Neural progenitor cell (in vitro differentiated cells): ENCODE measurements around the gene HOXA10. TPM values are rescaled to one million over a fixed set of nuclear protein-coding genes. Genes with fewer than 3 reads are reported as not detected.

Experiments
- DNase-seq: peaks from one replicate; pipeline ENCODE4 v3.0.0-alpha.2; 2016; ENCODE audit warnings: low spot score
- H2AFZ ChIP-seq: fragments of 200-600 bp; sonication (generic); replicated peaks from 2 replicates; pipeline ENCODE4 v1.6.1; 2016; ENCODE audit warnings: antibody characterized with exemption
- H3F3A ChIP-seq: fragments of 200-600 bp; sonication (generic); 2 replicates; pipeline ENCODE4 v1.6.1; 2016; ENCODE audit warnings: antibody characterized with exemption, low read depth
- H3K27ac ChIP-seq: fragments of 200-600 bp; sonication (generic); 2 replicates; pipeline ENCODE4 v1.5.1; 2016; ENCODE audit warnings: mild to moderate bottlenecking
- H3K27me3 ChIP-seq: fragments of 200-600 bp; sonication (generic); 2 replicates; pipeline ENCODE4 v1.6.1; 2016; ENCODE audit warnings: mild to moderate bottlenecking, moderate library complexity
- H3K36me3 ChIP-seq: fragments of 200-600 bp; sonication (generic); 2 replicates; pipeline ENCODE4 v1.5.1; 2016
- H3K4me1 ChIP-seq: fragments of 200-600 bp; sonication (generic); 2 replicates; pipeline ENCODE4 v1.6.1; 2016; ENCODE audit warnings: mixed run types
- H3K4me2 ChIP-seq: fragments of 200-600 bp; sonication (generic); 2 replicates; pipeline ENCODE4 v1.6.1; 2016
- H3K4me3 ChIP-seq: fragments of 200-600 bp; sonication (generic); 2 replicates; pipeline ENCODE4 v1.5.1; 2016
- H3K79me2 ChIP-seq: fragments of 200-600 bp; sonication (generic); 2 replicates; pipeline ENCODE4 v1.6.1; 2016; ENCODE audit warnings: low read depth
- H3K9ac ChIP-seq: fragments of 200-600 bp; sonication (generic); 2 replicates; pipeline ENCODE4 v1.6.1; 2016
- H3K9me3 ChIP-seq: fragments of 200-600 bp; sonication (generic); 2 replicates; pipeline ENCODE4 v1.5.1; 2016; ENCODE audit warnings: low read depth
- H4K20me1 ChIP-seq: fragments of 200-600 bp; sonication (generic); 2 replicates; pipeline ENCODE4 v1.6.1; 2016; ENCODE audit warnings: low read depth
- H3K27ac Mint-ChIP-seq: 3 replicates; pipeline ENCODE4 v1.8.0; 2021; ENCODE audit warnings: mixed read lengths
- H3K27me3 Mint-ChIP-seq: 2 replicates; pipeline ENCODE4 v1.8.0; 2022; ENCODE audit warnings: low read depth, mild to moderate bottlenecking, inconsistent platforms, moderate library complexity, mixed read lengths; ENCODE audit not compliant: insufficient read depth
- H3K36me3 Mint-ChIP-seq: 3 replicates; pipeline ENCODE4 v1.8.0; 2021; ENCODE audit warnings: mixed read lengths
- H3K4me1 Mint-ChIP-seq: 3 replicates; pipeline ENCODE4 v1.8.0; 2021; ENCODE audit warnings: mixed read lengths
- H3K4me3 Mint-ChIP-seq: 3 replicates; pipeline ENCODE4 v1.8.0; 2021; ENCODE audit warnings: mild to moderate bottlenecking, moderate library complexity, mixed read lengths
- H3K9me3 Mint-ChIP-seq: 3 replicates; pipeline ENCODE4 v1.8.0; 2020; ENCODE audit warnings: mixed read lengths
- EZH2 ChIP-seq: fragments of 200-600 bp; sonication (generic); IDR thresholded peaks from 2 replicates; pipeline ENCODE4 v1.6.1; 2017; ENCODE audit warnings: antibody characterized with exemption, mild to moderate bottlenecking, moderate library complexity
- EZH2phosphoT487 ChIP-seq: fragments of 200-600 bp; sonication (generic); IDR thresholded peaks from 2 replicates; pipeline ENCODE4 v1.6.1; 2017; ENCODE audit warnings: antibody characterized with exemption
- total RNA-seq: library from RNA; depleted of rRNA; stranded (reverse); fragments of >200 nt; gene quantifications from 2 replicates; pipeline ENCODE4 v1.2.3, GENCODE V29; 2015; ENCODE audit warnings: low replicate concordance
- TF ChIP-seq, protein P1 (sequence below): fragments of 200-600 bp; sonication (generic); IDR thresholded peaks from 2 replicates; pipeline ENCODE4 v1.5.1; 2017; ENCODE audit warnings: antibody characterized with exemption, mild to moderate bottlenecking

Gene HOXA10
- total RNA-seq, 1 donor from 2014 or later, result not detected

DNA sequence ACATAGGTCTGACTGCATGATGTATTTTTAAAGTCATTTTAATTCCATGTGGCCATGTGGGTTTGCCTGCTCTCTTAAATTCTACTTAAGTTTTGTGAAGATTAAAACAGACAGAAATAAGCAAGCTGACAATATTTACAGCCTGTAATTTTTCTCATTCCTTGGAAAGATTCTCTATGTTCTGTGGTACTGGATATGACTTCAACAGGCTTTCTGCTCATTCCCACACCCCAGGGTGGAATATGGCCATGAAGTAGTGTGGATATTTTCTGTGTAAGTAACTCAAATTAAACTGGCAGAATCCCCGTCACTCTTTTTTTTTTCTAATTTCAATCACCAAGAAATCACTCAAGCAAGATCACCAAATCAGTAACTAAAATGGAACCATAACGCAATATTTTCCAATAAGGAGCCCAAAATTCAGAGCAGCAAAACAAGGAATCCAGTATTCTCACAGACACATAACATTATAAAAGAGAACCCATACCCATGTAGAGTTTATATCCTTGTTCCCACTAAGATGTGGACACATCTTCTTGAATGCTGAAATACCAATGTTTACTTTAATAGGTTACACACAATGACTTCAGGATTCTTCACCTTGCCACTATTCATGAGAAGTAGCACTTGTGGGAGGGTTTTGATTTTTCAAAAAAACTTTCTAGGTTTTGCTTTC is 36.3 kb downstream of the HOXA10 start:
- Histone ChIP-seq H3K79me2 (no peaks in the 10 kb centered on the region), H3K4me2 (no peak overlapping the region), H3K4me1 (peaks cover 2% of the 10 kb centered on the region), H3K9me3 (no peaks in the 10 kb centered on the region), H2AFZ (no peak overlapping the region), H3K27me3 (peaks cover 100% of the 10 kb centered on the region), H3K9ac (no peak overlapping the region), H4K20me1 (peaks cover 93% of the 10 kb centered on the region), H3F3A (no peaks in the 10 kb centered on the region), H3K27ac (no peak overlapping the region), H3K36me3 (no peaks in the 10 kb centered on the region), H3K4me3 (no peak overlapping the region)
- no peak overlapping the region for H3K4me3 Mint-ChIP-seq
- no peak overlapping the region for H3K27ac Mint-ChIP-seq
- TF ChIP-seq EZH2phosphoT487 (no peak), EZH2 (no peak)
- TF ChIP-seq, protein P1, sequence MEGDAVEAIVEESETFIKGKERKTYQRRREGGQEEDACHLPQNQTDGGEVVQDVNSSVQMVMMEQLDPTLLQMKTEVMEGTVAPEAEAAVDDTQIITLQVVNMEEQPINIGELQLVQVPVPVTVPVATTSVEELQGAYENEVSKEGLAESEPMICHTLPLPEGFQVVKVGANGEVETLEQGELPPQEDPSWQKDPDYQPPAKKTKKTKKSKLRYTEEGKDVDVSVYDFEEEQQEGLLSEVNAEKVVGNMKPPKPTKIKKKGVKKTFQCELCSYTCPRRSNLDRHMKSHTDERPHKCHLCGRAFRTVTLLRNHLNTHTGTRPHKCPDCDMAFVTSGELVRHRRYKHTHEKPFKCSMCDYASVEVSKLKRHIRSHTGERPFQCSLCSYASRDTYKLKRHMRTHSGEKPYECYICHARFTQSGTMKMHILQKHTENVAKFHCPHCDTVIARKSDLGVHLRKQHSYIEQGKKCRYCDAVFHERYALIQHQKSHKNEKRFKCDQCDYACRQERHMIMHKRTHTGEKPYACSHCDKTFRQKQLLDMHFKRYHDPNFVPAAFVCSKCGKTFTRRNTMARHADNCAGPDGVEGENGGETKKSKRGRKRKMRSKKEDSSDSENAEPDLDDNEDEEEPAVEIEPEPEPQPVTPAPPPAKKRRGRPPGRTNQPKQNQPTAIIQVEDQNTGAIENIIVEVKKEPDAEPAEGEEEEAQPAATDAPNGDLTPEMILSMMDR, result no peak
- peaks cover 16% of the 10 kb centered on the region for H3K9me3 Mint-ChIP-seq
- peaks cover 4% of the 10 kb centered on the region for H3K4me1 Mint-ChIP-seq
- peaks cover 95% of the 10 kb centered on the region for H3K27me3 Mint-ChIP-seq
- no peak for DNase-seq
- peaks cover 2% of the 10 kb centered on the region for H3K36me3 Mint-ChIP-seq

DNA sequence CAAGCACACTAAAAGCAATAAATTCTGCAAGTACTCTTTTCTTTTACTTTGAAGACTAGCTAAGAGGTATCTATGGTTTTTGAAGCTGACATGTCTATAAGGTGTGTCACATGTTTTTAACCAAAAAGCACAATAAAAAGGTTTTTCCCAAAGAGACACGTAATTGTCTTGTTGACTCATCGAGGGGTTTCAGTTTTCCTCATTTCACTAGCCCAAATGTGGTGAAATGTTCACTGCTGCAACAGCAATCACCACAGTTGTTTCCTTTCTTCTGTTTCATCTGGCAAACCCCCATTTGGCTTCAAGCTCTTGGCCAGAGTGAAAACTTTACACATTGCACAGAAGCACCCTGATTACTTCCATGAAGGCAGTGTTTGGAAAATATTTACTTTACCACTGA is 39.7 kb downstream of the HOXA10 start:
- Mint-ChIP-seq H3K4me1 (no peaks in the 10 kb centered on the region), H3K27me3 (peaks cover 83% of the 10 kb centered on the region), H3K27ac (no peak overlapping the region), H3K9me3 (peaks cover 15% of the 10 kb centered on the region), H3K36me3 (peaks cover 2% of the 10 kb centered on the region), H3K4me3 (no peak overlapping the region)
- H3K4me2 ChIP-seq, result no peak overlapping the region
- no peak overlapping the region for H2AFZ ChIP-seq
- H3K4me1 ChIP-seq, result peaks cover under 1% of the 10 kb centered on the region
- H3K4me3 ChIP-seq, result no peak overlapping the region
- peaks cover 100% of the 10 kb centered on the region for H3K27me3 ChIP-seq
- no peaks in the 10 kb centered on the region for H3F3A ChIP-seq
- no peaks in the 10 kb centered on the region for H3K79me2 ChIP-seq
- no peak for DNase-seq
- TF ChIP-seq EZH2phosphoT487 (no peak), EZH2 (no peak)
- TF ChIP-seq, protein P1, result no peak
- no peaks in the 10 kb centered on the region for H3K9me3 ChIP-seq
- H4K20me1 ChIP-seq, result peaks cover 81% of the 10 kb centered on the region
- H3K36me3 ChIP-seq, result no peaks in the 10 kb centered on the region
- H3K27ac ChIP-seq, result no peak overlapping the region
- H3K9ac ChIP-seq, result no peak overlapping the region

DNA sequence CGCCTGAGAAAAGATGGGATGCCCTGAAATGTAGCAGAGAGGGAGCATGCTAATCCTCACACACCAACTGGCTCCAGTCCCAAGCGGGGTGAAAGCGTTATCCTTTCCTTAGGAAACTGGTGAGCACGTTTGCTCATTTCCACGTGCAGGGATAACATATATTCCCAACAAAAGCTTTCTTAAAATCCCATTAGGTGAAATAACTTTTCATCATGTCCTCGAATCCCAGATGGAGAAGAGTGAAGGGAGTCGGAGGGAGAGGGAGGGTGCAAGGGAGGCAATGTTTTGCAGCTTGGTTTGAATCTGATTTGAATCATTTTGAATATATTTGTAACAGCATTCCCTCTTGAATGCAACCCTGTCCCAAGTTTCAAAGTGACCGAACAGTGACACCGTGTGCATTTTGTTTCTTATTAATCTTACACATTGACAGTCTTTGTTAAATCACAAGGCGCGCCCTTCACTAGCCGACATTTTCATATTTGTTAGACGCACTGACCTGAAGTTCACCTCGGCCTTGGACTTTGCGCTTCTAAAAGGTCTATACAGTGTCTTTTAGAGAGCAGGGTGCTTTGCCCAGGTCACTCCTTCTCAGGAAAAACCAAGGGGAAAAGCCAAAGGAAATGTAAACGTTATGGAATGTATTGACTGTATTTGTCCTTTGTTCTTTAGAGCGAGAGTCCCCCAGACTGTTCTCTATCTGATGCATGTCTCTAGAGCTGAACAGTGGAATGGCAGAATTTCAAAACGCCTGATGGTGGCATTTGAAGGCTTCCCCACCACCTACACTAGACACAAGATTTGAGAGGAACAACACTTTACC is 40.5 kb downstream of the HOXA10 start:
- Histone ChIP-seq H3K36me3 (no peaks in the 10 kb centered on the region), H3K9ac (no peak overlapping the region), H2AFZ (no peak overlapping the region), H3K4me3 (no peak overlapping the region), H3K9me3 (no peaks in the 10 kb centered on the region), H3K27me3 (peaks cover 100% of the 10 kb centered on the region), H3K4me1 (no peaks in the 10 kb centered on the region), H3K79me2 (no peaks in the 10 kb centered on the region), H3K27ac (no peak overlapping the region), H4K20me1 (peaks cover 79% of the 10 kb centered on the region), H3F3A (no peaks in the 10 kb centered on the region), H3K4me2 (no peak overlapping the region)
- Mint-ChIP-seq H3K4me1 (no peaks in the 10 kb centered on the region), H3K36me3 (peaks cover 2% of the 10 kb centered on the region), H3K4me3 (no peak overlapping the region), H3K9me3 (peaks cover 21% of the 10 kb centered on the region), H3K27ac (no peak overlapping the region), H3K27me3 (peaks cover 86% of the 10 kb centered on the region)
- TF ChIP-seq EZH2, result peak; percentile 89
- TF ChIP-seq, protein P1, result no peak
- peak; percentile 82 for TF ChIP-seq EZH2phosphoT487
- no peak for DNase-seq
